Loucy (cell line): ENCODE results near the gene MAML2.

Experiments
- CTCF ChIP-seq: fragments of 200-600 bp; sonication (generic); conservative IDR thresholded peaks from 2 replicates; pipeline ENCODE4 v1.5.1; 2014; ENCODE audit warnings: mild to moderate bottlenecking, antibody characterized with exemption, low read length
- EZH2phosphoT487 ChIP-seq: fragments of 200-600 bp; IDR thresholded peaks from 2 replicates; pipeline ENCODE4 v1.6.1; 2018; ENCODE audit warnings: antibody characterized with exemption, mild to moderate bottlenecking, moderate library complexity, borderline replicate concordance

GRCh38 chr11:96013461-96014213, 329.4 kb downstream of the MAML2 start:
- TF ChIP-seq CTCF (no peak), EZH2phosphoT487 (no peak)
